ENCODE results near the gene GPX2.
"Not testable (repeated sequence)": the region's sequence is repeated elsewhere in the genome, so short reads cannot be mapped to it uniquely, and the experiment has no call there.

Gene GPX2

DNA sequence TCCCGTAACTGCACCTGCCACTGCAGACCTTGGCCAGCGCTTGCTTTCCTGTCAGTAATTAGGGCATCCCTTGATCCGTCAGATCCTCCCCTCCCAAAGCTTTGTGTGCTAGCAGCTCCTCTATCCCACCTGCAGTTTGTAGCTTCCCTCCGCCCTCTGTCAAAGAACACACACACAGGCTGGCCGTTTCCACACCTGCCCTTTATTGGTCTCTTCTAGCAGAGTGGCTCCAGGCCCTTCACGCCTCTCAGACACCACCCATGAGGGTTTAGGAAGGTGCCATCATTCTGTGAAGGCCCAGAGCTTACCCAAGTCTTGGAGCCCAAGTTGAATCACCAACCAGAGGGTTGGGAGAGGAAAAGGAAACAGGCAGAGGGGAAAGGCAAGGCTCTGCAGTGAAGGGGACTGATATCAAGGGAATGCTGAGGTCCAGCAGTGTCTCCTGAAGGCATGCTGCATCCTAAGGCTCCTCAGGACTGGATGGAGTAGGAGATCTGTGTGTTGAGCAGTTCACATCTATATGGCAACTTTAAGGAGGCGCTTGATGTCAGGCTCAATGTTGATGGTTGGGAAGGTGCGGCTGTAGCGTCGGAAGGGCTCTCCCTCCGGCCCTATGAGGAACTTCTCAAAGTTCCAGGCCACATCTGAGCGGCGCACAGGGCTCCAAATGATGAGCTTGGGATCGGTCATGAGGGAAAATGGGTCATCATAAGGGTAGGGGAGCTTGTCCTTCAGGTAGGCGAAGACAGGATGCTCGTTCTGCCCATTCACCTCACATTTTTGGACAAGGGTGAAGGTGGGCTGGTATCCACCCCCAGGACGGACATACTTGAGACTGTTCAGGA is 3.4 kb downstream of the GPX2 start:
- DNase-seq: peak; percentile 80

DNA sequence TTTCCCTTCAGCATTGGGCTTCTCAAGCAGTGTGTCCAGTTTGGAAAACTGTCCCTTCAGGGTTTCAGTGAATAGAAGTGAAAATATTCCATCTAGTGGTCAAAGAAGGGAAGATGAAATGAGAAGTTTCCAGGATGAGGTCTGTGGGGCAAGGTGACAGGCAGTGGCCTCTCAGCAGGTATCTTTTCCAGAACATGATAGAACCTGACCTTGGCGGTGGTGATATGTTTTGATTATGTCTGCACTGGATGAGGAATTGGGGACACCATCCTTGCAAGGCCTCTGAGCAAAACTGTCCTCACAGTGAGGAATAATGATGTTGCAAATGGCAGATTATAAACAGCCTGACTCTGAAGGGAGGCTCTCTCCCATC is 4.7 kb downstream of the GPX2 start:
- no peak for DNase-seq

DNA sequence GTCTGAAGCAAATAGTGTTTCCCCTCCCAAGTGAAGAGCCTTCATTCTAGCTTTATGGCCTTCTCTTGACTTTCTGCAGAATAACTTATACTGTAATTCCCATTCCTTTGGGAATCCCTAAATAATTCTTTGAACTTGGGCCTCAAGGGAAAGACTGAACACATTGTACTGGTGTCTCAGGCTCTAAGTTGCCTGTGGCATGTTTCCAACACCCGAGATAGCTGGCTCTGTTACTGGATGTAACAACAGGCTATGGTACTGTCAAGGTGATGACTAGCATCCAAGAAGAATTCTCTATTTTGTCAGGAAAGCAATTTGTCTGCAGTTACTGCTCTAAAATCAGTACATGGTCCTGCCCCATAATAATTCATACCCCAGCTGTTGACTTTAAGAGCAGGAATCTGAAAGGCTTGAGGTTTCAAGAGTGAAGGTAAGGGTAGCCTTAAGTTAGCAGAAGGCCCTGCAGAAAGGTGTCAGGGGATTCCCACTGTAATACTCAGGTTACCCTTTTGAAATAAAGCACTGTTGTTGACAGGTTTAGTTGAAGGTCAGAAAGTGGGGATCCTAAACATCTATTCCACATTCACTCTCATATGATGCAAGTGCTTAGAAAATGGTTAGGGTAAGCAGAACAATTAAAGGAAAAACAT is 5.2 kb downstream of the GPX2 start:
- DNase-seq: no peak

DNA sequence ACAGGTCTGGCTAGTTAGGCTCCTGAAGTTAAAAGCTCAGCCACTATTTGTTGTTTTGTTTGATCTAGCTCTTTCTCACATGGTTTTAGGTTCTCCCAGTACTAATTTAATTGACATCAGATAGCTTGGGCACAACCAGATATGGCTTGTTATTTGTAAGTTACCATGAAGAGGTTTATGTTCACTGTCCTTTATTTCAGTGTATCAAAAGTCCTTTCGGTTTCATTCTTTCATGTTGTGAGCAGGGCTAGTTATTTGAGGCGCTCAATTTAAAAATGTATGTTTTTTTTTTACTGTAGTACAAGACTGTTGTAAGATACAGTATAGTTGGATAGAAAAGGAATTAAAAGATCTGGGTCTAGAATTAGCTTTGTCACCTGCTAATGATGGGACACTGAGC is 7.0 kb downstream of the GPX2 start:
- no peak for DNase-seq

DNA sequence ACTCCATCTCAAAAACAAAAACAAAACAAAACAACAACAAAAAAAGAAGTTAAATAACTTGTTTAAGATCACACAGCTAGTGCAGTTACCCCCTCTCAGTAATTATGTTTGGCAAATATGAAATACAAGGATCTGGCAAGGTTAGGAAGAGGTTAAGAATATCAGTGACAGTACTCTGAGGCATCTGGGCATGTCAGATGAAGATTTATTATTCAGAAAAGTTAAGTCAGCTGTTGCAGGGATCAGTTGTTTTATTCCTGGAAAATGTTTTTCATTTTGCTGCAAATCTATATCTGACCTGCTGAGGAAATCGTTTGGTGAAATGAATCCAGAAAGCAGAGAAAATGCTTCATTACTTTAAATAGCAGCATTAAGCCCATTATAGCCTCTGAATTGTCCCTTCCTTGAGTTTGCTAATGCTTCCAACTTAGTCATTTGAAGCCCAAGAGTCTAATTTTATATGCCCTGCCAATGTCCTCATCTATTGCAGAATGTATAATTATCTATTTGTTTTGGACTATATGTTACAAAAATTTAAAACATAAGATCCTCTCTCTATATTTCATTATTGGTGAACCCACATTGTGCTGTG is 8.1 kb downstream of the GPX2 start:
- no peak for DNase-seq

DNA sequence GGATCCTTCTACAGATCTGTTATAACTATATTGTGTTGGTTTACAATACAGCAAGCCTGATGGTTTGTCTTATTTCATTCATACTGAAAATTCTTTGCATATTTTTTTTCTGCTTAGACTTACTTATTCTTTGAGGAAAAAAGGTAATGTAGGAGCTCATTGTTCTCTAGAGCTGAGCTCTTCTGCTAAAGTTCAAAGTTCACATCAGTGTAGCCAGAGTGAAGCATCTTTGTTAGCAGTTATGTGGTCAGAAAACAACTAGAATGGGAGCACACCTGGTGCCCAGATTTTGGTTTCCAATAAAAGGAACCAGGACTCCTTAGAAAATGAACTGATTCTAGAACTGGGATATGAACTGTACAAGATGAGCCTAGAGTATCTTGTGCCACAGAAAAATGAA is 10.3 kb downstream of the GPX2 start:
- DNase-seq: no peak

DNA sequence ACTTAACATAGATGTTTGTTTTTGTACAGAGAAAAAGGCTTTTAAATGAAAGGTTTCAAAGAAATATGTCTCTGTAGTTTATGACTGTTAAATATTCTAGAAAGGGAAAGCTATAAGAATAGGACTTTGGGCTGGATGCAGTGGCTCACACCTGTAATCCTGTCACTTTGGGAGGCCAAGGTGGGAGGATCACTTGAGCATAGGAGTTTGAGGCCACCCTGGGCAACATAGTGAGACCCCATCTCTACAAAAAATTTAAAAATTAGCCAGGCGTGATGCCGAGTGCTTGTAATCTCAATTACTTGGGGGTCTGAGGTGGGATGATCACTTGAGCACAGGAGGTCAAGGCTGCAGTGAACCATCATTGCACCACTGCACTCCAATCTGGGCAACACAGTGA is 11.4 kb downstream of the GPX2 start:
- DNase-seq: no peak

DNA sequence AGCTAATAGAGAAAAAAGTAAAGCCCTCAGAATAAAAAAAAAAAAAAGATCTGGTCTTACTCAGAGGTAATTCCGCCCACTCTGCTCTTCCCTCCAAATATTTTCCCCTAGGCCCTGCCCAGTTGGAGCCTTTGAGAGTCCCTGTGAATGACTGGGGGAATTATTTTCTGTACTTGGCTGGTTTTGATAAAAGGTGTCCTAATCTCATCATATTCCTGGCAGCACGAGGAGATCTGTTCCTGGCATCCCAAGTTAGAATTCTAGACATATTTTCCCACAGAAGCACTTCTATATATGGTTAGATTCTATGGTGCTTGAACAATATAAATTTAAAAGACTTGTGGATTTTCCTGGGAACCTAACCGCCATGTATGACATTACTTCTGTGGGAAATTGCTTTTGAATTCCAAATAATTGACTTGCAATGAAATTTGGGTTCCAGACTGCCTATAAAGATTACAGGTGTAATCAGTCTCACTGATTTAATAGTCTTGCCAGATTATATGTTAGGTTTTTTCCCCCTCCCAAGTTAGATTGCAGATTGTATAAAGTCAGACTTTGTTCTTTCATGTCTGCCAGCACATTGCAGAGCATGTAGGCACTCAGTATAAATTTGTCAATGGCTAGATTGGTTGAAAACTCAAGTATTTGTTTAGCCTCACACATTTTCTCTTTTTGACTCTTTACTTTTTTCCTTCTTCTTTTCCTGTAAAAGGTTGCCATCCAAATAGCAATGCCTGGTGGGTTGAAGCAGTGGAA is 12.3 kb downstream of the GPX2 start:
- DNase-seq: no peak

DNA sequence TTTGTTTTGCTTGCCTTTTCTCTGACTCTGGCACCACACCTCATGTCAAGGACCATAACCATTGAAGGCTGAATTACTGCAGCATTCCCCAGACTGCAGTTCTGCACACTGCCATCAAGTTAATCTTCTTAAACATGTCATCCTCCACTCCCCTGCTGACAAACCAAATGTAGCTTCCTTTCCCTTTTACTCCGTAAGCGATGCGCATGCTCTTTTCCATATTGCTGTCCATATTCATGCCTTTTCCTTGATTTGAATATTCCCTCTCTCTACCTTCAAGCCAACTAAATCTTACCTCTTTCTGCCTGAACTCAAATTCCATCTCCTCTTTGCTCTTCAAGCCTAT is 13.6 kb downstream of the GPX2 start:
- no peak for DNase-seq

DNA sequence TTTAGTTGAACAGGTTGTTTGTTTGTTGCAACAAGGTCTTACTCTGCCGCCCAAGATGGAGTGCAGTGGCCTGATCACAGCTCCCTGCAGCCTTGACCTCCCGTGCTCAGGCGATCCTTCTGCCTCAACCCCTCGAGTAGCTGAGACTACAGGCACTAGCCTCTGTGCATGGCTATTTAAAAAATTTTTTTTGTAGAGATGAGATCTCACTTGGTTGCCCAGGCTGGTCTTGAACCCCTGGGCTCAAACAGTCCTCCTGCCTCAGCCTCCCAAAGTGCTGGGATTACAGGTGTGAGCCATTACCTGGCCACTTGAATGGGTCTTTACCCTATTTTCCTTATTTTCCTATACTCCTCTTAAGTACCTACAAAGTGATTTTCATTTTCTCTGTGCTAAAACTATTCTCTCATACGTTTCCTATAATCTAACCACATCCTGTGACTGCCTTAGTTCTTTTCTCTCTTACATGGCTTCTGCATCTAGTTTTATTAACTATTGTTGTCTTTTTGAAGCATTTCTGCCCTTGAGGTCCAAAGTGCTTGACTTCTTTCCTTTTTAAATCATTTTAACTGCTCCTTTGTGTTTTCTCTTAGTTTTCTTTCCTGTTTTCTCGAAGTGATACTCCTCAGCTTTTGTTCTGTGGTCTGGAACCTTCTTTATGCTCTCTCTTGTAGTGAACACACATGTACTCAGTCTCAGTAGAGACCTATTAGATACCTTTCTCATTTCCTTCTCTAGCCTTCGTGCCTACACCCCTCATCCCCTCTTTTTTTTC is 14.1 kb downstream of the GPX2 start:
- no peak for DNase-seq

DNA sequence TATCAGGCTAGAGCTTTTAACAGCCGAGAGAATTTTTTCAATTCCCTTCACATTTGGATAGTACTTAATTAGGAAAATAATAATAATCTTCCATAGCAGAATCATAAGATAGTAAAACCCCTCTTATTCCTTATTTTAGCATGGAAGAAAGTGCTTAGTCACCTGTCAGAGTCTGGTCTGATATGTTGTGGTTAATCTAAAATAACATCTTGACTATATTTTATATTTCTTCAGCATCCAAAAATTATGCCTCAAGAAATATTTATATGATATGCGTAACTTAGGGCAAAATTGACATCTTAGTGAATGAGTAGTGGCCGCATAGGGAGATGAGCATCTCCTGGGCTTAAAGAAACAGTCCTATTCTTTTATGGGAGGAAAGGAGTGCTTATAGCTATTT is 15.5 kb downstream of the GPX2 start:
- no peak for DNase-seq

DNA sequence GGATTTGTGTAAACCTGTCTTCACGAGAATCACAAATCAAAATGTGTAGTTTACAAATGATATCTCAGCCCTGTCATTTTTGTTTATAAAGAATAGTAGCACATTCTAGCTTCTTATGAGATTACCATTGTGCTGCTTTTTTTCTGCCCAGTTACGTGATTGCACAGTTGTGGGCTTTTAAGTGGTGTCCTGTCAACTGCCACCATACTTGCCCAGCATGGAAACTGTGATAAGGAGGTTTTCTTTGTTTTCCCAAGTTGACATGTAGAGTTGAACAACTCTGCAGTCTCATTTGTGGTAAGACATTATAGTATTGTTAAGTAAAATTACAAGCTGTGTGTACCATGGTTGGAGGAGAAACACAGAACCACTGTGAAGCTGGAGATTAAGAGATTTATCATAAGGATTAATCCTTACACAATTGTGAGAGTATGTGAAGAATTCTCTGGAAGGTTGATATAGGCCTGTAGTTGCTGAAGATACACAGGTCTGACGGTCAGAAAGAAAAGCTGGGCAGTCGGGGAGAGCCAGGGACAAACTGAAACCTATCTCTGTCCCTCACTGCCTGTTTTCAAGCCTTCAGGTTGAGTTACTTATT is 16.0 kb downstream of the GPX2 start:
- DNase-seq: no peak

DNA sequence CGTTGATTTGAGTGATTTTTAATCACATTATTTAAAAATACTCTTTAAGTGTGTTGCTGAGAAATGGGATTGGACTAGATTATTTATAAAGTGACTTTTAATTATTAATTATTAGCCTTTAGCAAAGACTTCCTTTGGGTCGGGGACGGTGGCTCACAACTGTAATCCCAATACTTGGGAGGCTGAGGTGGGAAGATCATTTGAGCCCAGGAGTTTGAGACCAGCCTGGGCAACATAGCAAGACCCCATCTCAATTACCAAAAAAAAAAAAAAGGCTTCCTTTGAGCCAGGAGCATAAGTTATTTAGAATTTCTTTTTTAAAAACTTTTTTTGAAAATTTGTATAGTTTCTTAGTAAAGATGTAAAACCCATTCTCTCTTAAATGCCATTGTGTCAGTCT is 19.5 kb downstream of the GPX2 start:
- no peak for DNase-seq

DNA sequence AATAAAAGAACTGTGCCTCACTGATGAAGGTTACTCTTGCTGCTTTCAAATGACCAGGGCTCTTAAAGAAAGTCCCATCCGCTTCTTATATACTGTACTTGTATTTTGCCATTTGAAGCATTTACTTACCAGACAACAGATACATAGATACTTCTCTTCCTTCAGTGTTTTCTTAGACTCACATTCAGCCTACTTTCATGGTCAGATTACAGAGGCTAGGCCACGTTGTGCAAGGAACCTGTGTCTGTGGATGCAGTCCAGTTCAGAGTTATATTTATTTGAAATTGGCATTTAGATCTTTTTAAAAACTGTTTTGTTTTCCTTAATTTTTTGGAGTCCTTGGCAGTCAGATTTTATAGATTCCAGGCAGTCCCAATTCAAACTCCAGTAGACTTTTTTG is 22.1 kb downstream of the GPX2 start:
- no peak for DNase-seq

DNA sequence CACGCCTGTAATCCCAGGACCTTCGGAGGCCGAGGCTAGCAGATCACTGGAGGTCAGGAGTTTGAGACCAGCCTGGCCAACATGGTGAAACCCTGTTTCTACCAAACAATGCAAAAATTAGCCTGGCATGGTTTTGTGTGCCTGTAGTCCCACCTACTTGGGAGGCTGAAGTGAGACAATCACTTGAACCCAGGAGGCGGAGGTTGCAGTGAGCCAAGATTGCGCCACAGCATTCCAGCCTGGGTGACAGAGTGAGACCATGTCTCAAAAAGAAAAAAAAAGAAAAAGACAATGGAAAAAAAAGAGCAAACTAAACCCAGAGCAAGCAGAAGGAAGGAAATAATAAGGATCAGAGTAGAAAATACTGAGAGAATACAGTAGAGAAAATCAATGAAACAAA is 22.9 kb downstream of the GPX2 start:
- no peak for DNase-seq

DNA sequence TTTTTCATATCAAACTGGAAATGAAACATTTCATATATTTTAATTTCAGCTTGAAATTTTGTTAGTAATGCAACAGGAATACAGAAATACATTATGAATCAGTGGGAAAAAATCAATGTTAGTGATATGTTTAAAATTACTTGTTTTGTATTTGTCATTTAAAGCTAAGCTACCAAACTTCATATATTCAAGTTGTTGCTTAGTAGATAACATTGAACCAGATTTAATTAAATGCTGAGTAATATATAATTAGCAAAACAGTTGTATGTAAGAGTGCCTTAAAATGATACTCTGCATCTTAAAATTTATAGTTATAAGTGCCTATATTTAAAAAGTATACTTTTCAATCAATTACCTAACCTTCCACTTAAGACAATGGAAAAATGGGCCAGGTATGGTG is 23.3 kb downstream of the GPX2 start:
- DNase-seq: no peak

DNA sequence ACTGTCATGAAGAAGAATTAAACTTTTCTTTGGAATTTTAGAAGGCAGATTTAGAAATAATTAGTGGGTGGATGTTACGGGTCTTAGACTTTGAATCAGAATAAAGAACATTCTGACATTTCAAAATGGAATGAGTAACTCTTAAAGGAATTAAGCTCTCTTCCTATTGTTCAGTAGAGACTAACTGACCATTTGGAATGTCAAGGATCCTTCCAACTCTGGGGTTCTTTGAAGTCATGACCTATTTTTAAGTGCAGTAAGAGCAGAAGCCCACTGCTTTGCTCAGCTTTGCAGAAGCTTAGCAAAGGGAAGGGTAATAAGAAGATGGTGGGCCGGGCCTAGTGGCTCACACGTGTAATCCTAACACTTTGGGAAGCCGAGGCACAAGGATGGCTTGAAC is 24.3 kb downstream of the GPX2 start:
- DNase-seq: no peak

DNA sequence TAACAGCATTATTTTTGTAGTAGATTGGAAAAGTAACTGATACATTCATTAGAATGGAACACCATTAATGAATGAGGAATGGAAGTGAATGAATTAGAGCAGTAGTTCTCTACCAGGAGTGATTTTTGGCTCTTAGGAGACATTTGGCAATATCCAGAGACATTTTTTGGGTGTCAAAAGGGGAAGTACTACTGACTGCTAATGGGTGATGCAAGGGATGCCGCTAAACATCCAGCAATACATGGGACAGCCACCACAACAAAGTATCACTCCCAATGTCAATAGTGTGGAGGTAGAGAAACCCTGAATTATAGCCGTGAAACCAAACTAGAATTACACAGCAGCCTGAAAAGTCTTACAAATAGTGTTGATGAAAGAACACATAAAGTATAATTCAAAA is 26.7 kb downstream of the GPX2 start:
- no peak for DNase-seq

DNA sequence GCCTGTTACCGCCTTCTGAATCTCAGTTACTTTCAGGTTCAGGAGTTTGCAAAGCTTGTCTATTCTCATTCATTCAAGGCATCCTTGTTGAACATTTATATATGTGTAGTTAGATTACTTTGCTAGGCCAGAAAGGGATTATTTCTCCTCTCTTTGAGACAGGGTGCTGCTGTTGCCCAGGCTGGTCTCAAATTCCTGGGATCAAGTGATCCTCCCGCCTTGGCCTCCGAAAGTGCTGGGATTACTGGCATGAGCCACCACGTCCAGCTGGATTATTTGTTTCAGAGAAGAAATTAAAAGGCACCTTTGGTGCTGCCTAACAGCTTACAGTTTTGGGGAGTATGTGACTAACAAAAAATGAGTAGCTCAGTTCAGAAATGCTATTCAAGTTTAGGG is 27.5 kb downstream of the GPX2 start:
- no peak for DNase-seq

DNA sequence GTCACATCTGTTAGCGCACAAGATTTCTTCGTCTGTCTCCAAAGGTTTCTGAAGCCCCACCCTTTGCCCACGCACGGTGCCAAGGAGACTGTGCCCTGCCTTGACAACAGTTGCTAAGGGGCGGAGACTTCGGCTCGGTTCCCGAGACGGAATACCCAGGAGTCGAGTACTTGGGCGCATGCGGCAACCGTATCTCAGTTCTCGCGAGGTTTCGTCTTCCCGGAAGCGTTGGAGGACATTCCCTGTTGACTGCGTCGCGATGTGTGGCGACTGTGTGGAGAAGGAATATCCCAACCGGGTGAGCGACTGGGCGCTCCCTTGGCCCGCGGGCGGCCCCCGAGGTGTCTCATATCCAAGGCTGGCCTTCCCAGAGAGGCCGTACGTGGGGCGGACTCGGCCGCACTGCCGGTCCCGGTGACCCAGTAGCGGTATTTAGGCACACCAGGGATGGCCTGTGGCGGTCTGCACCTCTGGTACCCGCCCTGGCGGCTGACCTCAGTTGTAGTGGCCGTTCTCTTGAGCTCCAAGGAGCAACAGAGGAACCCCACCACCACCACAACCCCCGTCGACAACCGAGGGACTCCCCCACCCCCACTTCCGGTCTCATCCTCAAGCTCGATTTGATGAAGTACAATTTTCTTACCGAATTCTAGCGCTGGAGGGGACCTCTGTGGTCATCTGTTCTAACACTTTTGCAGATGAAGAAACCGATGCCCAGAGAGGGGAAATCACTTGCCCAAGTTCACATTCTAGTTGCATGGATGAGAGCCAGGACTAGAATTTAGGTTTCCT is 28.1 kb downstream of the GPX2 start, which contains the start of gene CHURC1:
TSS of gene CHURC1 (plus strand) at position 219 of the 792 bp plus-strand sequence. CDS start at position 260, 41 bp downstream.
- DNase-seq: peak; percentile 92

DNA sequence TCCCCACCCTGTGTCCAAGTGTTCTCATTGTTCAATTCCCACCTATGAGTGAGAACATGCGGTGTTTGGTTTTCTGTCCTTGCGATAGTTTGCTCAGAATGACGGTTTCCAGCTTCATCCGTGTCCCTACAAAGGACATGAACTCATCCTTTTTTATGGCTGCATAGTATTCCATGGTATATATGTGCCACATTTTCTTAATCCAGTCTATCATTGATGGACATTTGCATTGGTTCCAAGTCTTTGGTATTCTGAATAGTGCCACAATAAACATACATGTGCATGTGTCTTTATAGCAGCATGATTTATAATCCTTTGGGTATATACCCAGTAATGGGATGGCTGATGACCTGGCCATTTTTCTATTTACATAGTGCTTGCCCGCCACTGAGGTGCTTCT is 29.1 kb downstream of the GPX2 start:
- not testable (repeated sequence) for DNase-seq

DNA sequence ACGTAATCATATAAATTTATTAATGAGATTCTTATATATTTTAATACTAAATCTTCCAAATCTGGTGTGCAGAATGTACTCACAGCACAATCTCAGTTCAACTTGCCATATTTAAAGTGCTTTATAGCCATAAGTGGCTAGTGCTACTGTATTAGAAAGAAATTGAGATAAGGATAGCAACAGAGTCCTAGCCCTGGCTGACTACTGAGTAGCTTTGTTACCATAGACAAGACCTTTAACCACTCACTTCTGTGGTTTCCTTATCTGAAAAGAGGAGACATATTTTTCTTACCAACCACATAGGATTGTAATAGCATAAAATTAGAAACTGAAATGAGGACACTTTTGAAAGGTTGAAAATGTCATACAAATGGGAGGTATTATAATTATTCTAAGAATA is 30.3 kb downstream of the GPX2 start:
- no peak for DNase-seq

Data from SHP77 treated with DMSO at 0.1 percent for 48 hours (cell line).